GM19463 (cell line): Measurements from ENCODE around the gene SNX25.

Experiments
- ATAC-seq: cut with Tn5 transposase; IDR thresholded peaks from one replicate; pipeline ENCODE4 v1.9.1; 2021; ENCODE audit warnings: mild to moderate bottlenecking, moderate library complexity; ENCODE audit not compliant: unreplicated experiment

Gene SNX25

DNA sequence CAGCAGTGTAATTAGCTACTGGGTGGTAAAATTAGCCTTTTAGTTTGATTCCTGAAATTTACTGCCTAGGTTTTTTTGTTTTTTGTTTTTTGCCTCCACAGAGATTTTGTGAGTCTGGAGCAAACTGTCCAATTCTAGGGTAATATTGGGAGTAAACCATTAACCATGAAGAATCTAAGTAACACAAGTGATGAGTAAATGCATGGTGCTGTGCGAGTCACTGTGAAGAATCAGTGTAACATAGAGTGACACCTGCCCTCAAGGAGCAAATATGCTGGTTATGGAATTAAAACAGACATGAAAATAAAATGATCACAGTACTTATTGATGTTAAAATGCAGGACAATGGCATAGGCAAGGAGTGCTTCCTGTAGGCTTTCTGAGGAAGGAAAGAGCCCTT, 126.2 kb downstream of the SNX25 start:
- no peak for ATAC-seq

DNA sequence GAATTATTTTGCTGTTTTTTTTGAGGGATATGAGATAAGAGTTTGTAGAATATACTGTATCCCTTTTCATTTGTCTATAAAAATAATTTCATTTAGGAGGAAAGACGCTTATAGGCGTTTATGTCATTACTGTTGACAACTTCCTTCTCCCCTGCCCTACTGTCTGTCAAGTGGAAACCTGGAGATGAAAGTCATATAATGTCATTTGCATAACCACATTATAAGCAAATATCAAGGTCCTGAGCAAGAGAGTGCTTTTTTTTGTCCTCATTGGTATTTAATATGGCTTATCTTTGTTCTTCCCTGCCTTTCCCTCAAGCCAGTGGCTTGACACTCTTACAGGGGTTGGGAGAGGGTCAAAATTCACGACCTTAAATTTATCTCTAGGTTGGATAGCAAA, 130.5 kb downstream of the SNX25 start:
- ATAC-seq = no peak

DNA sequence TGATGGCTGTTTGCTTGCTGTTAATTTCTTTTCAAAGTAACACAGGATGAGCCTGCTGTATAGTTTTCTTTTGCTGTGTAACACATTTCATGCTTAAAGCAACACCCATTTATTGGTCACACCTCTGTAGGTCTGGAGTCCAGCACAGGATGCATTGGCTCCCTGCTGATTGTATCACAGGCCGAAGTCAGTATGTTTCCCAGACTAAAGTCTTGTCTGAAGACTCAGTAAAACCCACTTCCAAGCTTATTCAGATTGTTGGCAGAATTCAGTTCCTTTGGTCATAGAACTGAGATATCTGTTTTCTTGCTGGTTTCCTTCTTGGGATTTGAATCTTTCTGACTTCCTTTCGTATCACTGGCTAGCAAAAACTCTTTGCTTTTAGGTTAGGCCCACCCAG, 132.0 kb downstream of the SNX25 start:
- peak; percentile 3 for ATAC-seq

DNA sequence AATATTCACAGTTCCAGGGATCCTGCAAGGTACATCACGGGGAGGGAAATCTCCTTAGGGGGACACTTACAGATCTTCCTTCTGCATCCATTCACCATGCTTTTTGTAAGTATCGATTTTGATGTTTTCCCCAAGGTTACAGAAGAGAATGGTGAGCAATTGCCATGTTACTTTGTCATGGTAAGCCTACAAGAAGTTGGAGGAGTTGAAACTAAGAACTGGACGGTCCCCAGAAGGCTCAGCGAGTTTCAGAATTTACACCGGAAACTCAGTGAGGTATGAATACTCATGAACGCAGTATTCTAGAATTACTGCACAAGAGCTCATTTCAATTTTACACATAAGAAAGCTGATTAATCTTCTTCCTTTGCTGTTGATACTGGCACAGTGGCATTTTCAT, 132.4 kb downstream of the SNX25 start:
- ATAC-seq = peak; percentile 63

DNA sequence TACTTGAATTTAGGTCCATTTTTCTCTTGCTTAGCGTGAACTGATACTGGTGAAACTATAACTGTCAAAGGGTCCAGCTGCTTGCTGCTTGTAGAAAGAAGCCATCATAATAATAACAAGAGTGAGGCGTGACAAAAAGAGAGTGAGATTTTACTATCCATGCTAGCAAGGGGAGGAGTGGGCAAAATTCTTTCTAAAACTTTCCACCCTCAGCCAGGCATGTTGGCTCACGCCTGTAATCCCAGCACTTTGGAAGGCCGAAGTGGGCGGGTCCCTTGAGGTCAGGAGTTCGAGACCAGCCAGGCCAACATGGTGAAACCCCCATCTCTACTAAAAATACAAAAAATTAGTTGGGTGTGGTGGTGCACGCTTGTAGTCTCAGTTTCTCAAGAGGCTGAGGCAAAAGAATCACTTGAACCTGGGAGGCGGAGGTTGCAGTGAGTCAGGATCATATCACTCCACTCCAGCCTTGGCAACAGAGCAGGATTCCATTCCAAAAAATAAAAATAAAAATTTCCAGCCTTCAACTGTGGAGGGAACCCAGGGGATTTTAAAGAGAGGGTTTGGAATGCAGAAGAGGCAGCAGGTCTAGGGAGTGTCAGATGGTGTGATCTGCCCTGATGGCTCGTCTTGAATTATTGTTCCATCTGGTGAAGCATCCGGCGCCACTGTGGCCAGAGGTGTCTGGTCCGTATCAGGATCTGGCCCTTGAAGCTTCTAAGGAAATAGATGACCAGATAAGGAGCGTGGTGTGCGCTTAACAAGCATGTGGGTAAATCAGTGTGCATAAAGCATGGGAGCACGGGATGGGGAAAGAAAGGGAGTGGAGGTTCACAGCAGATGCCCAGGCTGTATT, 134.6 kb downstream of the SNX25 start:
- peak; percentile 34 for ATAC-seq

DNA sequence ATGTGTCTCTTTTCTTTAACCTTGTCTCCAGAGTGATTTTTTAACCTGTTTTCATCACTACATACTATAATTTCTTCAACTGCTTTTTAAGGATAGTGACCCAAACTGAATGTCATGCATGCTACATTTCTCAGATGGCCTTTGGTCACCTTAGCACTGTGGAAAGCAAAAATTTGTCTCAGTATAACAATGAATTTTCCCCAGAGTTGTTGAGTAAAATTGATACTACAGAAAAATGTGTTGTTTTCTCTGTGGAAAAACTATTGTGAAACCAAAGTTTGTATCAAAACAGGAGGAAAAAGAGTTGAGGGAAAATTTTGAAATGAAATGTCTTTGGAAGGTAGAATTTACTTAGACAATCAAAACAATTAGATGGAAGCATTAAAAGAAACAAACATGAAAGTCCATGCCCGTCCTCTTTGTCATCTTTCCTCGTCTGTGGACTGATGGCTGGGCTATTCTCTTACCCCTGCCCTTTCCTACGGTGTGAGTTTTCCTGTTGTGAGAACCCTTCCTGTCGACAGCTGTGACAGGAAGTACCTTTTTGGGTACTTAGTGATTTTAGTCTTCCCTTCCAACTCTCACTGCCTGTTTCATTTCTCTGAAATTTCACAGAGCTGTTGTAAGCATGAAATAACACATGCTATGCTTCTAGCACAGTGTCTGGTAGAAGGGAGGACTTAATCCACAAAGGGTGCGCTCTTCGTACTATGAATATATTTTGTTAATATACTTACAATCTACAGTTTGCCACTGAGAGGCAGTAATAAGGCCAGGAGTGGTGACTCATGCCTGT, 135.5 kb downstream of the SNX25 start:
- peak; percentile 40 for ATAC-seq

DNA sequence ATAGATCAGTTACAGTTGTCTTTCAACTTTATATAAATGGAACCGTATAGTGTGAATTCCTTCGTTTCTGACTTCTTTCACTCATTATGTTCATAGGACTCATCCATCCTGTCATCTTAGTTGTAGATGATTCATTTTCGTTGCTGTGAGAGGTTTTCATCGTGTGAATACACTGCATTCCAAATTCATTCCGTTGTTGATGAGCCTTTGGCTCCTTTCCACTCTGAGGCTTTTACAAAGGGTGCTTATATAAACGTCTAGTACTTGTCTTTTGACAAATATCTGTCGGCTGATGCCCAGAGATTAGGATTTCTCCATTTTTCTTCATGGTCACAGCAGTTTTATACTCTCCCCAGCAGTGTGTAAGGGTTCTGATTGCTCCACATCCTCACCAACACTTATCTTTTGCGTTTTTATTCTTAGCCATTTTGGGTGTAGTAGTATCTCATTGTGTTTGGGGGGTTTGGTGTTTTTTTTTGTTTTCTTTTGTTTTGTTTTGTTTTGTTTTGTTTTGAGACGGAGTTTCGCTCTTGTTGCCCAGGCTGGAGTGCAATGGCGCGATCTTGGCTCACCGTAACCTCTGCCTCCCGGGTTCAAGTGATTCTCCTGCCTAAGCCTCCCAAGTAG, 137.7 kb downstream of the SNX25 start:
- ATAC-seq = no peak

DNA sequence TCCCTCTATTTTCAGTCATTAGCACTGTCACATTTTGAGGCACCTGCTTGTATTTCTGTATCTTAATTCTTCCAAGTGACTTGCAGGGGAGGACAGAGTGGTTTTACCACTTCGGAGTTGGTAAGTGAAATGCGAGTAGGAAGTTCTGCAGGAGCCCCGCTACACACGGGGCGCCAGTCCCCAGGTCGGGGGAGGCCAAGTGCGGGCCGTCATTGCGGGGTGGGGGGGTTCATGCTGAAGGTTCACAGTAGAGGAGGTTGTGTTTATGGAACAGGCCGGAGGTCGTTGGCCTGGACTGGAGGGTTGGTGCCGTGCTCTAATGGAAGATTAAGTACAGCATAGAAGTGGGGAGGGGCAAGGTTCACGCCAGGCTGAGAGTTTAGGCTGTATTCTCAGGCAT, 142.3 kb downstream of the SNX25 start:
- ATAC-seq = no peak

DNA sequence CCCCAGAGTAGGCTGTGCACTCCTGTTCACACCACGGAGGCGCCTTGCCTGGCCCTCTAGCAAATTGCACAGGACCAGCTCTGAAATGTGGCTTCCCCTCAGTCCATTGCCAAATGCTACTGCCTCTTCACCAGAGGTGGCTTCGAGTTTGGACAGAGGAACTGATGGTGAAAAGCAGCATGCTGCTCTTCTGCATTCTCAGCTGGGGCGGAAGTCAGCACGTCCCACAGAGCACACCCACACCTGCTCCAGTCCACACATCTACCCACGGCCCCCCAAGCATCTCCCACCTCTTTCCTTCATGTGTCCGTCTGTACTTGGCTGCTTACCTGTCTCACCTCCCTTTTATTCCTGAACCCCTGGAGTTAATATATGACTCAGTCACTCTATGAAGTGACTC, 142.8 kb downstream of the SNX25 start:
- no peak for ATAC-seq

DNA sequence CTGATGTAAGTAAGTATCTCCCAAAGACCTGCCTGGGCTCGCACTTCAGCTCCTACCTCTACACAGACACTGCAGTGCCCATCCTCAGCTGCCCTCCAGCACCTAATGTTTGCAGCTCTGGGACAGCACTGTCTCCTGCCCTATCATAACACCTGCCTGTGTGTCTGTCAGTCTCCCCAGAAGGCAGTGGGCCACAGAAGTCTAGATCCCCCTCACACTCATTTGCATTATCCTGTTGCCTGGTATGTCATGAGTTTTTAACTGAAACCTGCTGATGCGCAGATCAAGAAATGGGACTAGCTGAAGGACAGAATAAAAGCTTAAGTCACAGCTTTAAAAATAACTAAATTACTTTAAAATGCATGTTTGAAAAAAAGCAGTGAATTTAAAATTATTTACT, 143.3 kb downstream of the SNX25 start:
- no peak for ATAC-seq

DNA sequence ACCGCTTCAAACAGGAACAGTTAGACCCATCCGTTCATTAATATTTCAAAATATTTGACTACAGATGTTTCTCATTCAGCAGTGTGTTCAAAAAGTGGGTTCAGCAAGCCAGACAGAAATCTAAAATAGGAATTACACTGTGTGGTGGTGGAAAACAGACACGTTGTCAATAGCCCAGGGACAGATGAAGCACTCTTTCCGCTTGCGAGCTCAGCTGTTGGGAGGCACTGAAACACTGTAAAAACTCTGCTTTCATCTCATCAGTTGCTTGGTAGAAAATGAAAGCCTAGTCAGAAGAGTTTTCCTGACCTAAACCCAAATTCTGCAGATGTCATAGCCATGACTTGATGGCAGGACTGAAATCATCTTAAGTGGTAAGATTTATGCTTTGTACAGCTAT, 147.8 kb downstream of the SNX25 start:
- no peak for ATAC-seq

DNA sequence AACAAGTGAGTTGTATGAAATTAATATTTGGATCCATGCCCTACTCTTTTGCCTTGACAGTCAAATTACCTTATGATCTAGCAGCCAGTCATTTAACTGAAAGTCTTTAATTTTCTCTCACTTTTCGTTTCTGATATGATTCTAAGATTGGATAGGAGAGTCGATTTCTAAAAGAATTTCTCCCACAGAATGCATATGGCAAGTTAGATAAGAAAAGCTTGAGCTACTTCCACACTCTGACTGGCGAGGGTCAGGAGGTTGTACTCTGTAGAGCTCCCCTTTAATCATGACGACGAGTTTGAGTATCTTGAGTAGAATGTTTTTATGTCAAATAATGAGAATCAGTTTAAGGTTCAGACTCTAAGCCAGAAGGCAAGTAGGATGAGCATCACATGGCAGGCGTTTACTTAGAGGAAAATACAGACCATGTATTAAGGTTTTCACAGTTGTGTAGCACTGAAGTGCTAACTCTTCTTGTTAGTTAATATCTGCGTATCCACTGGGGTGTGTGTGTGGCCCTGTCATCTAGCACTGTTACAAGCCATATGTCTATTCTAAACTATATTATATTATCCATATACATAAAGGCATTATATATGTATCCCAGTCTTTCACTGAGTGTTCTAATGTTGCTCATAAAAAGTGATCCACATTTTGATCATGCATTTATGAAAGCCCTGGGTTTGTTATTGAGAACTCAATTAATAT, 148.5 kb downstream of the SNX25 start:
- ATAC-seq = no peak

DNA sequence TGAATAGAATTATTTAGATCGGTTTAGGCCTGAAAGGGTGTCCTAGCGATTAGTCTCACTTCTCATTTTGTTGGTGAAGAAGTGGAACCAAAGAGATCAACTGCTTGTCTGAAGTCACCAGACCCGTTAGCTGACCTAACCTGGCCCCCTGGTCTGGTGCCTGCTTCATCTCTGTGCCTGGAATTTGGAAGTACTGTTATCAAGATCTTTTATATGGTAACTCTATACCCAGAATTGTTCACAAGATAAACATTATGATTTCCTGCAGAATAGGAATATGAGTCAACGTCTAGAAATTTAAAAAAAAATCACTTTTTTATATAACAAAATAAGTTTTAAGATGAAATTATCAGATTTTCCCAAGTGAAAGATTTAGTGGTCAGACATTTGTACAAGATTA, 149.1 kb downstream of the SNX25 start:
- ATAC-seq = no peak

DNA sequence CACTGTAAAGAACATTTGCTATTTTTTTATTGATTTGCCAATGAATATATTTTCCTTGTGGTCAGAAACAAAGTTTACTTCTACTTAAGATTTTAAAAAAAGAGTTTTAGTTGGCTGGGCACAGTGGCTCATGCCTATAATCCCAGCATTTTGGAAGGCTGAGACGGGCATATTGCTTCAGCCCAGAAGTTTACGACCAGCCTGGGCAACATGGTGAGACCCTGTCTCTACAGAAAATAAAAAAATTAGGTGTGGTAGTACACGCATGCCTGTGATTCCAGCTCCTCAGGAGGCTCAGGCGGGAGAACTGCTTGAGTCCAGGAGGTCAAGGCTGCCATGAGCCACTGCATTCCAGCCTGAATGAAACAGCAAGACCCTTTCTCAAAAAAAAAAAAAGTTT, 149.6 kb downstream of the SNX25 start:
- no peak for ATAC-seq

DNA sequence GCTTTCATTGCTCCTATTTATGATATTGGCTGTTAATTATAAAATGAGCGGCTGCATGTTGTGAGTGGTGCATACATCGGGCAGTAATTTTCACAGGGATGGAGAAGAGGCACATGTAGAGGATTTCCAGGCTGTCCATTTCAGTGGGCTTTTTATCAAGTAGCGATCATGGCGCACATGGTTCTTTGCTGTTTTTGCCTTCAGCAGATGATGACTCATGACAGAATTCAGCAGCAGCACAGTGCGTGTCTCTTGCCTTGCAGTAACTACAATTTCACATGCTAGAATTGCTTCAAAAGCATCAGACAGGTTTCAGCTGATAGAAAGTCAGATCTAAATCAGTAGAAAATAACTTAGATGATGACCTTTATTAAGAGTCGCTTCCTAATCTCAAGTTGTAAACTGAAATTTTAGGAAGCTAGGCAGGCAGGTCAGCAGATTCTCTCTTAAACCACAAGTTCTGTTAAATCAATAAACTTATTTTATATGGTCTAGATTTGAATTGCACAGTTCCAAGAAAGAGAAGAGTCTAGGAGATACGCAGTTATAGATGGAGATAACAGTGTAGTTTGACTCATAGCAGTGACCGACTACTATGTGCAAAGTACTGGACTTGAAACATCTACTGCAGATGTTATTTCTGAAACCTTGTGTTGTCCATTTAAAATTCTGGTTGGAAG, 150.5 kb downstream of the SNX25 start:
- ATAC-seq = no peak

DNA sequence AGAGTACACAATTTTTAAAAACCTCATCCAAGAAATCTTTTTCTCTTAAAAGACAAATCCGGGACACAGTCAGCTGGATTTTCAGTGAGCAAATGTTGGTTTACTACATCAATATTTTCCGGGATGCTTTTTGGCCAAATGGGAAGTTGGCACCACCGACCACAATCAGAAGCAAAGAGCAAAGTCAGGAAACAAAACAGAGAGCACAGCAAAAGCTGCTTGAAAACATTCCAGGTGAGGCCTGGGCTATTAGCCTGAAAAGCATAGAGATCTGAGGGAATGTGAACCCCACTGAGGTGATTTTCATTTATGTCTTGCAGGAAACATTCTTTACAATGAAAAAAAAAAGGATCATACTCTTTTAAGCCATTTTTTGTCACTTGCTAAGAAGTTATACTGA, 152.5 kb downstream of the SNX25 start:
- ATAC-seq = no peak

DNA sequence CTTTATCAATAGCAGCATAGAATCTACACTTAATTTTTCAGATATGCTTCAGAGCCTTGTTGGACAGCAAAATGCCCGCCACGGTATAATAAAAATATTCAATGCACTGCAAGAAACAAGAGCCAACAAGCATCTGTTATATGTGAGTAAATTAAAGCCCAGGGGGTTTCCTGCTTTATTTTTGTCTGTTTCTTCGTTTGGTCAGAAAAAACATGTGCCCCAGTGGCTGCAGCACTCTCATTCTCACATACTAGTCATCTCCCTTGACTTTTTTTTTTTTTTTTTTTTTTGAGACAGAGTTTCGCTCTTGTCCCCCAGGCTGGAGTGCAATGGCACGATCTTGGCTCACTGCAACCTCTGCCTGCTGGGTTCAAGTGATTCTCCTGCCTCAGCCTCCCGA, 153.2 kb downstream of the SNX25 start:
- peak; percentile 65 for ATAC-seq

DNA sequence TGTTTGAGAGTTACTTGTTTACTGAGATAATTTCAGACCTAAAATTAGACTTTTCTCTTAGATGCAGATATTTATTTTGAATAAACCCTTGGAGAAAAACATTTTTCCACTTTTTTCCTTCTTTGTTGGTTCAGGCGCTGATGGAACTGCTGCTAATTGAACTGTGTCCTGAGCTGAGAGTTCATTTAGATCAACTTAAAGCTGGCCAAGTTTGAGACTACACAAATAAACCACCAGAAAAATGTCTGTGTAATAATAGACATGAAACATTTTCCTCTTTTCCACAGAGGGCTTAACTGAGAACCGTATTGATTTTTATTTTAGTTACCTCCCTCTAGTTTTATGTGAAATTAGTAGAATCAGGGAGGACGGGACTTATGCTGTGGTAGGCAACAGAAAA, 153.9 kb downstream of the SNX25 start:
- no peak for ATAC-seq

DNA sequence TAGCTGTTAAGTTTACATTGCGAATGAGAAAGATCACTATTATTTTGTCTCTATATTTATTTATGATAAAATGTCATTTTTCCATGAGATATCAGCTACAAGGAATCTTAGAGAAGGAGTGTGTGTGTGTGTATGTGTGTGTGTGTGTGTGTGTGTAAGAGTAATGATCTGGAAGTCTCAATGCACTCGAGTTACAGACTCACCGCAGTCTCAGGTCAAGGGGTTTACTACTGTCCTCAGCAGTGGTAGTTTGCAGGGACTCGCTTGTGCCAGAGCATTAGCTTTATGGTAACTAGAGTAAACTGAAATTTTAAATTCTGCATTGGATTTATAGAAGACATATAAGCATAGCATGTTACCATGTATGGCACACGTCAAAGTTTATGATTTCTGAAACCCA, 155.5 kb downstream of the SNX25 start:
- no peak for ATAC-seq

DNA sequence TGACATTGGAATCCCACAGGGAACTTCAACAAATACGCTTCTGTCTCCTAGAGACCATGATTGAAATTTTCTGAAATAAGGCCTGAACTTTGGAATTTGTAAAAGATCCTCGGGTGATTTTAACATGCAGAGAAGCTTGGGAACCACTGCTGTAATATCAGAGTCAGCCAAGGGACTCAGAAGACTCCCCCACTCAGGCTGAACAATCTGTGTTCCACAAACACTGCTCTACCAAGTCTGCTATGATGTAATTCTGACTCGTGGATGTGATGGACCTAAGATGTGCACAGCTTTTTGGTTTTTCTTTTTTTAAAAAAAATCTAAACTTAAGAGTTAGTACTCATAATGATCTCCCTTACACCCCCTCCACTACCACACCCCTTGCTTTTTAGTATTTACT, 160.3 kb downstream of the SNX25 start:
- no peak for ATAC-seq
